HG03571 (cell line): ENCODE data around the gene NPBWR2.

Experiments
- ATAC-seq: cut with Tn5 transposase; IDR thresholded peaks from one replicate; pipeline ENCODE4 v1.9.1; 2021; ENCODE audit not compliant: unreplicated experiment

The NPBWR2 gene, protein sequence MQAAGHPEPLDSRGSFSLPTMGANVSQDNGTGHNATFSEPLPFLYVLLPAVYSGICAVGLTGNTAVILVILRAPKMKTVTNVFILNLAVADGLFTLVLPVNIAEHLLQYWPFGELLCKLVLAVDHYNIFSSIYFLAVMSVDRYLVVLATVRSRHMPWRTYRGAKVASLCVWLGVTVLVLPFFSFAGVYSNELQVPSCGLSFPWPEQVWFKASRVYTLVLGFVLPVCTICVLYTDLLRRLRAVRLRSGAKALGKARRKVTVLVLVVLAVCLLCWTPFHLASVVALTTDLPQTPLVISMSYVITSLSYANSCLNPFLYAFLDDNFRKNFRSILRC

DNA sequence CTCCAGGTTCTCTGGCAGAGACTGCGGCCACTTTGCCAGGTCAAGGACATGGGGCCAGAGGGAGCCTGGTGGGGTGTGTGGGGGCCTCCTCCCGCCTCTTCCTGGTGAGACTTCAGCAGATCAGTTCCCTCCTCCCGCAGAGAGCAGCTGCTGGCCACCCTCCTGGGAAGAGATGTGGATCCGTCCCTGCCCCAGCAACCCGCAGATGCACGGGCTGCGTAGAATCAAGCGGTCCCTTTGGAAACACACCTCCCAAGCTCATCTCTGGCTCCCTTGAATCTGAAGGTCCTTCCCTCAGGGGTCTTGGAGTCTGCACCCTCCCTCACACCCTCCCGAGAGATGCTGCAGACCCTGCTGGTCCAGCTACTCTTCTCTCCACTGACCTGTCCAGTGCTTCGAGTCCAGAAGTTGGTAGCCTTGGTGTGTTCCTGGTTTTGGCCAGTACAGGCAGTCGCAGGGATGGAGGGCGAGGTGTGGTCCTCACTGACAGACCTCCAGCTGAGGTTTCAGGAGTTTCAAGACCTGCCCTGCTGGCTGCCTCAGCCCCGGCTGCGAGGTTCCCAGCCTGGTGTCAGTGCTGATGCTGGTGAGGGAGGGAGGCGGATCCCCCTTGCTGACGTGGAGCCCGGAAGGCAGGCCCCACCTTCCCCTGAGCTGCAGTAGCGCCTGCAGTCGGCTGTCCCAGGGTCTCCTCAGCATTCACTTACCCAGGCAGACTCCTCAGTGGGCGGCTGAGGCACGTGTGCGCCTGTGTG is at the start of gene NPBWR2:
TSS of gene NPBWR2 (minus strand) at position 585 of the 755 bp plus-strand sequence. CDS start 734 bp downstream, outside the sequence.
- no peak for ATAC-seq

DNA sequence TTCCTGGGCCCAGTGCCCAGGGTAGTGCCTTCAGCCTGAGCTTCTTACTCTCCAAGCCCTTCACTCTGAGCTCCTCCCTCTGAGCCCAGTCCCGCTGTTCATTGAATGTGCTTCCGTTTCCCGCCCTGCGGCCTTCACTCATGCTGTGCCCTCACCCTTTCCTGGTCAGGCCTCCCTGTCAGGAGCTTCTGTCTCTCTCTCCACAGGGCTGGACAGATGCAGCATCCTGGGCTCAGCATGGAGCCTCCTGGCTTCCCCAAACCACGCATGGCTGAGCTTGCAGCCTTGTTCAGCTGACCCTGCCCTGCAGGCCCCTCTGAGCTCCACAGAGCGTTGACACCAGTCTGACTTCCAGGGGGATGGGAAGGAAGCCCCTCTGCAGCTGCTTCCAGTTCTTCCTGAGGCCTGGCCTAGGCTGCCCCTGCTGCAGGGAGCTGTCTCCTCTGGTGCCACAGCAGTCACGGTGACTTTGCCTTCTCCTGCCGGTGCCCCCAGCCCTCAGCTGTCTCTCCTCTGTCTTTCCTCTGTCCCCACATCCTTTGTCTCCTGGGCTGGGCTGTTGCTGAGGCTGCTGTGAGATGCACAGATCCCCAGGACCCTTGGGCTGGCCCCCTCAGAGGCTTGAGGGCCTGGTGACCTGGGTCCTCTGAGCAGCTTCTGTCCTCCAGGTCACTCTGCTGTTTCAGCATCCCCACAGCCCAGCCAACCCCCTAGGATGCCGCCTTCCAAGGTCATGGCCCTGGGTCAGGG is 48.9 kb upstream of the NPBWR2 start:
- ATAC-seq: no peak

DNA sequence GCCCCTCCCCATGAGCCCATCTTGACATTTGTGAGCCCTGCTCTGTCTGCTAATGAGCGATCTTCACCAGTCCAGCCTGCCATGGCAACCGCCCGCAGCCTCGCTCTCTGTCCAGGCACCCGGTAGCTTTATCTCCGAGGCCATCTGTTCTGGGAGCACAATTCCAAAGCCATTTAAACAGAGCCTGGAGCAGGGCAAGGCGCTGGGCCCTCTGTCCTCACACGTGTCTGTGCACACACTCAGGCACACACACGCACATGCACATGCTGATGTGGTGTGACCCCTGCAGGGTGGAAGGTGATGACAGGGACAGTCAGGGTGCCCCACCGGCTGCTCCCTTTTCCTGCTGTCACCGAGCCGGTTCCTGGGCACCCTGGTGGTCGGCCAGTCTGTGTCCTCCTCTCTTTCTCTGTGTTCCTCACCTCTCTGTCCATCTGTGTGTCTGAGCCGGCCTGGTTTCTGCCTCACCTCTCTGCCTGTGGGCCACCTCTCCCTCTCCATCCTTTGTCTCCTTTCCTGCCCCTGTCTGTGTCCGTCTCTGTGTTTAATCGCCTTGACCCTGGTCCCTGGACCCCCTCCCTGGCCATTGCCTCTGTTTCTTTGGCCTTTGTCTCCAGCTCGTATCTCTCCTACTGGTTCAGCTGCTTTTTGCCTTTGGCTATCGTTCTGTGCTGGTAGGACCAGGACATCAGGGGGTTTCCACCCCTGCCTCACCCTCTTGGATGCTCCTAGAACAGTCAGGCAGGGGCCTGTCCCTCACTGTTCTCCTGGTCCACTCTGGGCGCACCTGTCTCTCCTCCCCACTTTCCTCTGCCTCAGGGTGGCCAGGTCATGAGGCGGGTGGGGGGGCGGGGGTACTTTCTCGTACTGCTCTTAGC is 48.1 kb upstream of the NPBWR2 start:
- ATAC-seq: no peak

DNA sequence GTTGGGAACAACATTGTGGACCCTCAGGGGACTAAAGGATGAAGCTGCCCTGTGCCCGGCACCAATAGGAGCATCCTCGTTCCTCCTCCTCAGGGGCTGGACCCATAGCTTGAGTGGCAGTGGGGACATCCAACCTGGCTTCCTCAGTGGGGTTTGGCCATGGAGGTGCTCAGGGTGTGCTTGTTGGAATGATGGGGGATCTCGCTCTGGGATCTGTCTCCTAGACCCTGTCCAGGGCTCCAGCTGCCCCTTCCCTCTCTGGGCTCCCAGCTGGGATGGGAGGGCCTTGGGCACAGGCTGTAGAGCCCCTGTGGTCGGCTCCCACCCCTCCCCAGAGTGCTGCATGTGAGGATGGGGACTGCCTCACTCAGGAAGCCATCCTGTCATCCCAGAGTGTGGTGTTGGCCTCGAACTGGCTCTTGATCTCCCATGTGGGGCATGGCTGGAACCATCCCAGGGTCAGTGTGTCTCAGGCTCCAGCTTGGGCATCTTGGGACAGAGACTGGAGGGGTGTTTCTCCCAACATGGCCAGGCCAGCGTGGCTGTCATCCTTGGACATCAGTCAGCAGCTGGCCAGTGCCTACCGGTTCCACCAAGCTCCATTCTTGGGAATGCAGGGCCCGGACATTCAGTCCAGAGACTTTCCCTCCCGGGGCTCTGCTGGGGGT is 47.4 kb upstream of the NPBWR2 start:
- ATAC-seq: no peak

DNA sequence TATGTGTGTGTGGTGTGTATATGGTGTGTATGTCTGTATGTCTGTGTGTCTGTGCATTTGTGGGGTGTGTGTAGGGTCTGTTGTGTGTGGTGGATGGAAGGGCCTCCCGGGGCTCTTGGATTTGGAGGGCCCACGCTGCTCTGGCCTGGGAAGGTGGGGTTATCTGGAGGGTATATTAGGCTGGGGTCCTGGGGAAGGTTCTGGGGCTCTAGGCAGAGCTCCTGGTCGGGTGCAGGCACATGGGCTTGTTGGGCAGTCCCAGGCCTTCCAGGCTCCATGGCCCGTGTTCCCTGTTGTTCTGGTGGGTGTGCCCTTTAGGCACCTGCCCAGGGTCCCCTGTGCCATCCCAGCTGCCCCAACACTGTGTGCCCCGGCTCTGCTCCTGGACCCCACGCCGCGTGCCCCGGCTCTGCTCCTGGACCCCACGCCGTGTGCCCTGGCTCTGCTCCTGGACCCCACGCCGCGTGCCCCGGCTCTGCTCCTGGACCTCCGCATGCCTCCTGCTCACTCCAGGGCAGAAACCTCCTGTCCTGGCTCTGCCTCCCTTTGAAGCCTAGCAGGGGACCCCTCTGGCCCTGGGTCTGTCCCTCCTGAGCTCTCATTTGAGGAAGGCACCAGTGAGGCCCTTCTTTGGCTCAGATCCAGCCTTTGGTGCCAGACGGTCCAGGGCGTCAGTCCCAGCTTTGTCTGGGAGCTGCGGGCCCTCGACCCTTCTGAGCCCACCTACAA is 46.7 kb upstream of the NPBWR2 start:
- ATAC-seq: no peak

DNA sequence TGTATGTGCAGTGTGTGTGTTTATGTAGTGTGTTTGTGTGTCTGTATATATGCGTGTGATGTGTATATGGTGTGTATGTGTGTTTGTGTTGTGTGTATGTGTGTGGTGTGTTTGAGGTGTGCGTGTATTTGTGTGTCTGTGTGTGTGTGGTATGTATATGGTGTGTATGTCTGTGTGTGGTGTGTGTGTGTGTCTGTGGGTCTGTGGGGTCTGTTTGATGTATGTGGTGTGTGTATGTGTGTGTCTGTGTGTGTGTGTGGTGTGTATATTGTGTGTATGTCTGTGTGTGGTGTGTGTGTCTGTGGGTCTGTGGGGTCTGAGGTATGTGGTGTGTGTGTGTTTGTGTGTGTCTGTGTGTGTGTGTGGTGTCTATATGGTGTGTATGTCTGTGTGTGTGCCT is 46.0 kb upstream of the NPBWR2 start:
- ATAC-seq: no peak

DNA sequence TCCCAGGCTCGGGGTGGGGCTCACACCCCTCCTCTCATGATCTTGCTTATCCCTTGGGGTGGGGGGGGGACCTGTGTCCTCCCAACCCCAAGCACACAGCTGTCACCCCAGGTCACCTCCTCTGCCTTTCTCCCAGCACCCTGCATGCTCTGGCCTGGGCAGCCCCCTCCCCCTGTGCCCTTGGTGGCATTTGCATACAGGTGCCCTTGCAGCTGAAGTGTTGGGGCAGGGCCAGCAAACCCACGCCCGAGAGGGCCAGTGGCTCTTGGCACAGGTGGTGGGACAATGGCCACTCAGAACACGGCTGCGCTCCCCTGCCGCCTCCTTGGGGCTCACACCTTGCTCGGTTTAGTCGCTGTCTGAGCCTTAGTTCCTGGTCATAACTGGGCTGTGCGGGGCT is 45.5 kb upstream of the NPBWR2 start:
- ATAC-seq: no peak

DNA sequence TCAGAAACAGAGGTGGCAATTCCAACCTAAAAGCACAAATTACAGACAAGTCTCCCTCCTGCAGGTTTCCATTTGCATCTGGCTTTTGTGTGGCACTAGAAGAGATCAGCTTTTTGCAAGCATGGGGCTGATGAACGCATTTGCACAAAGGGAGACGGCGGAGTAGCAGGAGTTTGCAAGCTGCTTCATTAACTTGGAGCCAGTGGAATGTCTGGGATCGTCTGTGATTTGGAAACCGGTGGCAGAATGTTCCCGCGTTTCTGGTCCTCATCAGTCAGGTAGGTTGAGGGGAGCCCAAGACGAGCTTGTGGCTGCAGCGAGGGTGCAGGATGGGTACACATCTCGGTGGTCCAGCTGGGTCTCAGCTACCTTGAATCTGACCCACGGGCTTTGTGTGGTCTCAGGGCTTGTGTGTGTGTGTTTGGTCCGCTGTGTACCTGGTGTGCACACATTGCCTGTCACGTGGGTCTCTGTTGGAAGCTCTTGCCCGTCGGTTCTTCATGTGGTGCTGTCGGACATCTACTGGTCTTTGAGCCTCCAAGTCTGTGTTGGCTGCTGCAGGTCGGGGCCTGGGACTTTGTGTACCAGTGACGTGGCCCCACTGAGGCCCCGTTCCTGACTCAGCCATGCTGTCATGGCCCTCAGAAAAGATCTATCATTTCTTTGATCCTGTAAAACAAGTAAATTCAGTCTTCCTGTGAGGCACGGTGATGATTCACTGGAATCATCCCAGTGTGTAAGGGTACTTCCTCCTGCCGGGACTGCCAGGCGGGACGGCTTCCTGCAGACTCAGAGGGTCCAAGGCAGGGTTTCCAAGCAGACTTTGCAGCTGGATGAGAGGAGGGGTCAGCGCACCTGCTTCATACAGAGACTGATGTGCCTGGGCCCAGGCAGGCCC is 44.5 kb upstream of the NPBWR2 start:
- ATAC-seq: no peak

DNA sequence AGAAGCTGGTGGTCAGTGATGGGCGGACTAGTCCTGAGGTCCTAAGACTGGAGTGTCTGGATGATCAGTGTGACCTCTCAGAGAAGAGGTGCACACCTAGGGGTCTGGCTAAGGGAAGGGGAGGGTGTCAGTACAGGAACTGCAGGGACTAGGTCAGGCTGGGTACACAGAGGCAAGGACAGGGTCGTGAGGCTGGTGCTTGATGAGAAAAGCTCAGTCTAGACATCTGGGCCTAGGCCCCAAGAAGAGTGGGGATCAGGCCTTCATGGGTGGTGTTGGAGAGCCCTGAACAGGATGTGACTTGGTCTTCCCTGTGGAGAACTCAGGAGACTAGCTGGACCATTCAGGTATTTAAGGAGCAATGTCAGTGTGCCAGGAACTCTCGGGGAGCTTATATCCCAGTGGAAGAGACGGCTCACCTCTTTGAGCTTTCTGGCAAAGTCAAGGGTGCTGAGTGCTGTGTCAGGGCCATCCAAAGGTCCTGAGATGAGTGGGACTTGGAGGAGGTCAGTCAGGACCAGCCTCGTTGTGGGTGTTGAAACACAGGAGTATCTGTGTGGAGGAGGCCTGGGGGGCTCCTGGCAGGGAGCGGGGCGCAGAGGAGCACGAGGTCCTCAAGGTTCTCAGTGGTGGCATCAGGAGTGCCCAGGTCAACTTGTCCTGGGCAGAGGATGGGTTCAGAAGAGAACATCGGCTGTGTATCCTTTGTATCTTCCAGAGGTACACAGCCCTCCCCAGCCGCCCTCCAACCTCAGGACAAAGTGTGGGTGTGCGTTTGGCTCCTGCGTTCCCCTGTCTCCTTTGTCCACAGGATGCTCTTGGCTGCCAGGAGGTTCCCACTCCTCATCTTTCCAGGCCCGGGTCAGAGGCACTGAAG is 43.6 kb upstream of the NPBWR2 start:
- no peak for ATAC-seq

DNA sequence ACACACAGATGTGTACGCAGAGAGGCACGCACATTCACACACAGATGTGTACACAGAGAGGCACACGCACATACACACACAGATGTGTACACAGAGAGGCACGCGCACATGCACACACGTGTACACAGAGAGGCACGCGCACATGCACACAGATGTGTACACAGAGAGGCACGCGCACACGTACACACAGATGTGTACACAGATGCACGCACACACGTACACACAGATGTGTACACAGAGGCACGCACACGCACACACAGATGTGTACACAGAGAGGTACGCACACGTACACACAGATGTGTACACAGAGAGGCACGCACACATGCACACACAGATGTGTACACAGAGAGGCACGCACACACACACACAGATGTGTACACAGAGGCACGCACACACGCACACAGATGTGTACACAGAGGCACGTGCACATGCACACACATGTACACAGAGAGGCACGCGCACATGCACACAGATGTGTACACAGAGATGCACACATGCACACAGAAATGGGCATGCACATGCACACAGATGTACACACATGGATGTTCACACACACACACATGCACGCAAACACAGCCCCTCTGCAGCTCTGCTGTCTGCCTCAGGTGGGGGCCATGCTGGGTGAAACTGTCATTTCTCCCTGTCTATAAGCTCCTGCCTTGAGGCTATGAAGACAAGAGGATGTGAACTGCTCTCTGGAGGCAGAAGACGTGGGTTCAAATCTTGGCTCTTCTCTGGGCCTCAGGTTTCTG is 42.6 kb upstream of the NPBWR2 start:
- ATAC-seq: no peak

DNA sequence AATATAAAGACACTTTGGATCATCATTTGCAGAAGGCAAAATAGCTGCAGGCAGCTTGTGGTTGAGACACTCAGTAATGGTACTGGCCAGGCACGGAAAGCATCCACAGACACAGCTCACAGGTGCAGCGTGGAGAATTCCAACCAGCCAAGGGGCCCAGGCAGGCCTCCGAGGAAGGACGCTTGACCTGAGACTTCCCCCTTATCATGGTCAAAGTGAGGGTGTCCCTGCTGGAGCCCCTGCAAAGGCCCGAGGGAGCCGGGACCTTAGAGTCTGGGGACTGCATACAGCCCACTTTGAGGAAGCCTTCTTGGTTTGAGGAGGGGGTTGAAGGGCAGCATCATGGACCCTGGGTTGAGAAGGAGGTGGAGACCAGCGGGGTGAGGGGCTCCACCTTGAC is 41.8 kb upstream of the NPBWR2 start:
- no peak for ATAC-seq

DNA sequence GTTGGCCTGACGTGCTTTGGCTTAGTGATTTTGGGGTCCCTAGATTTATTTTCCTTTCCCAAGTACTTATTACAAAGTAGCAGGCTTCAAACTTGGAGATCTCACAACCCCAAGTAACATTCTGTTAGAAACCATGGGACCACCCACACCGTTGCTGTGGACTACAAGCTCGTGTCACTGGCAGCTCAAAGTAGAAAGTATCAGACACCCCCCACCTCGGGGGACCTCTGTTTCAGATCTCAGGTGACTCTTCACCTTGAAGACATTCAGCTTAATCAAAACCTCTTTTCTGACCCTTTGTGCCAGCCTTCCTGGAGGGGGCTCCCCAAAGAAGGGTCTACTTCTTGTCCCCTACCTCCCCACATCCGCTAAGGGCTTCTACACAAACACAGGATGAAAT is 41.2 kb upstream of the NPBWR2 start:
- no peak for ATAC-seq

DNA sequence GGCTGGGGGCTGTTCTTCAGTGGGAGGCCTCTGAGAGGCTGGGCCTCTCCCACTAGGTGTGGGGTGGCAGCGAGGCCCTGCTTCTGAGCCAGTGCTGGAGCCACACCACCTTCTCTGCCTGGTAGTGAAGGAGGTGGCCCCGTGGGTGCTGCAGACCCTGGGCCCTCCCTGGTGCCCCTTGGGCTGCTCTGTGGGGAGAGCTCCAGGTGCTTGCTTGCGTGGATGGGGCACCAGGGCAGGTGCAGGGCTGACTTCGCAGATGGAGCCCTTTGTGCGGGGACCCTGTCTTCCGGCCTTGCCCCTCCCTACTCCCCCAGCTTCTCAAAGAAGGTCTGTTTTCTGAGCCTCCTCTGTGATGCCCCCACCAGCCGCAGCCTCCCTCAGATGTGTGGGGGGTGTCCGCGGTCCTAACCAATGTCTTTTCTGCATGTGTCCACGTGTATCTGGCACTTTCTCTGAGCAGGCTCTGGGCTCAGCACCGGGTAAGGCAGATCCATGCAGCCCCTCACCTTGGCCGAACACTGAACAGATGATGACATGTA is 39.6 kb upstream of the NPBWR2 start:
- no peak for ATAC-seq

DNA sequence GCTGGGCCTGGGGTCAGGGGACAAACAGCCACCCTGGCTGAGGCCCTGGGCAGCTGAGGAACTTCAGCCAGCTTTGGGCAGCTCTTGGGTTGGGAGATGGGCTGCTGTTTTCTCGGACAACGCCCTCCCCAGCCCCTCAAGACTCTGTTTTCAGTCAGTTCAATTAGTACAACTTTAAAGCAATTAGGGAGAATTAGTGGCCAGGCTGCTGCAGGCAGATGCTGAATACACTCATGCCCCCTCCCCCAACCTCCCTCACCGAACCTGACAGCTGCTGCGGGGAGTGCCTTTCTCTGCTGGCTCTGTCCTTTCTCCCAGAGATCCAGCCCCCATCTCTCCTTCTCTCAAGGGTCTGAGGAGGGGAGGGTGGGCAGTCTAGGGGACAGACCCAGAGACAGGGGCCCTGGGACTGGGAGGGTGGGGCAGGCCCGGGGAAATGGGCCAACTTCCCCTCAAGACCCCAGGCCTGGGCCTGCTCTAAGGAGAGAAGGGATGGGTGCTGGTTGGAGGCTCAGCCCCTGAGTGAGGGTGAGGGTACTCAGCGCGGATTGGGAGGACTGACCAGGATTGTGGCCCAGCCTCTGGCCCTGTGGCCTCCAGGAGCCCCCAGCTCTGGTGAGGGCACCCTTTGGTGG is 39.1 kb upstream of the NPBWR2 start:
- ATAC-seq: no peak

DNA sequence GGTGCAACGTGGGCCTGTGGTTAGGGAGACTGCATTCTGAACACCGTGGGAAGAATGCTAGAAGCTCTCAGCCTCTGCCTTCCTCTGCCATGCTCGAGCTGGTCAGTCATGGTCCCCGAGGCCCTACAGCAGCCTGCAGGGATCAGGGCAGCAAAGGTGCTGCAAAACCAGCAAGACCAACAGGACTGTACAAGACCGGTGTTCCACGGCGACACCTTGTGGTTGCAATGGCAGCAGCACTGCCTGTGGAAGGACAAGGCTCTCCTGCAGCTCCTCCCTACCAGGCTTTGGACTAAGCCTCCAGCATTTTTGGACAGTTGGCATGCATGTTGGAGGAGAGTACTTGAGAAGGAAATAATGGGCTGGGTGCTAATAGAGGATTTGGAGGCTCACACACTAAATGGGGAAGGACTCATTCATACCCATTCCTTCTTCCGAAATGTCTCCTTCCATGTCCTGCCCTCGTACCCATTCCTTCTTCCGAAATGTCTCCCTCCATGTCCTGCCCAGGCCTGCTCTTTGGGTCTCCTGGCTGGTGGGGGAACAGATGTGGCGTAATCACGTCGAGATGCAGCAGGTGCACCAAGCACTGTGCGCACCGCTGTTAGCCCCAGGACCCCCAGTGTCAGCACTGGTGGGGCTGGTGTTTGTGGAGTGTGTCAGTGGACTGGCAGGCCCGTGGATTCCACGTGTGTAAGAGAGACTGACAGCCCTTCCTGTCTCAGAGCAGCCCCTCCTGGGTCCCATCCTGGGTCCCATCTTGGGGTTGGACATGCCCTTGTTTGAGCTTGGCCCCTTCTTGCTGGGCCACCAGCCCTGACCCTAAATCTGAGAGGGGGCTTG is 38.3 kb upstream of the NPBWR2 start:
- ATAC-seq: no peak
